ENCODE measurements around the gene B4GALNT4.
"Not testable (repeated sequence)": the region's sequence is repeated elsewhere in the genome, so short reads cannot be mapped to it uniquely, and the experiment has no call there.

The B4GALNT4 gene, protein sequence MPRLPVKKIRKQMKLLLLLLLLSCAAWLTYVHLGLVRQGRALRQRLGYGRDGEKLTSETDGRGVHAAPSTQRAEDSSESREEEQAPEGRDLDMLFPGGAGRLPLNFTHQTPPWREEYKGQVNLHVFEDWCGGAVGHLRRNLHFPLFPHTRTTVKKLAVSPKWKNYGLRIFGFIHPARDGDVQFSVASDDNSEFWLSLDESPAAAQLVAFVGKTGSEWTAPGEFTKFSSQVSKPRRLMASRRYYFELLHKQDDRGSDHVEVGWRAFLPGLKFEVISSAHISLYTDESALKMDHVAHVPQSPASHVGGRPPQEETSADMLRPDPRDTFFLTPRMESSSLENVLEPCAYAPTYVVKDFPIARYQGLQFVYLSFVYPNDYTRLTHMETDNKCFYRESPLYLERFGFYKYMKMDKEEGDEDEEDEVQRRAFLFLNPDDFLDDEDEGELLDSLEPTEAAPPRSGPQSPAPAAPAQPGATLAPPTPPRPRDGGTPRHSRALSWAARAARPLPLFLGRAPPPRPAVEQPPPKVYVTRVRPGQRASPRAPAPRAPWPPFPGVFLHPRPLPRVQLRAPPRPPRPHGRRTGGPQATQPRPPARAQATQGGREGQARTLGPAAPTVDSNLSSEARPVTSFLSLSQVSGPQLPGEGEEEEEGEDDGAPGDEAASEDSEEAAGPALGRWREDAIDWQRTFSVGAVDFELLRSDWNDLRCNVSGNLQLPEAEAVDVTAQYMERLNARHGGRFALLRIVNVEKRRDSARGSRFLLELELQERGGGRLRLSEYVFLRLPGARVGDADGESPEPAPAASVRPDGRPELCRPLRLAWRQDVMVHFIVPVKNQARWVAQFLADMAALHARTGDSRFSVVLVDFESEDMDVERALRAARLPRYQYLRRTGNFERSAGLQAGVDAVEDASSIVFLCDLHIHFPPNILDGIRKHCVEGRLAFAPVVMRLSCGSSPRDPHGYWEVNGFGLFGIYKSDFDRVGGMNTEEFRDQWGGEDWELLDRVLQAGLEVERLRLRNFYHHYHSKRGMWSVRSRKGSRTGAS

GRCh38 chr11:369336-370018 lies at the start of gene B4GALNT4:
B4GALNT4 (plus strand) TSS chr11:369499; CDS start chr11:369804, 305 bp downstream.
- DNase-seq (ENCODE audit: low read depth, low spot score): no peak

DNA sequence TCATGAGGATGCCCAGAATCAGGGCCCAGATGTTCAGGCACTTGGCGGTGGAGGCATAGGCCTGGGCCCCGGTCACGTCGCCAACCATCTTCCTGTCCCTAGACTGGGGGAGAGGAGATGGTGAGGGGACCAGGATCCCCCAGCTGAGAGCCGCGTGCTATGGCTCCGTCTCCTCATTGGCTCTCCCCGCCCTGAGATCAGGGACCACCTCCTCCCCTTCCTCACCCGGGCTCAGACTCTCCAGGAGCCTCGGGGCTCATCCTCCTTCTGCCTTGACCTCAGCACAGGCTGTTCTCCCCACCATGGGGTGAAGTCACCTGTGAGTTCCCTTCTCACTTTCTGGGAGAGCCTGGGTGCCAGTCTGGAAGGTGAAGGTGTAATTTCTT lies 49.4 kb upstream of the B4GALNT4 start:
- not testable (repeated sequence) for DNase-seq (ENCODE audit: low read depth, low spot score)

DNA sequence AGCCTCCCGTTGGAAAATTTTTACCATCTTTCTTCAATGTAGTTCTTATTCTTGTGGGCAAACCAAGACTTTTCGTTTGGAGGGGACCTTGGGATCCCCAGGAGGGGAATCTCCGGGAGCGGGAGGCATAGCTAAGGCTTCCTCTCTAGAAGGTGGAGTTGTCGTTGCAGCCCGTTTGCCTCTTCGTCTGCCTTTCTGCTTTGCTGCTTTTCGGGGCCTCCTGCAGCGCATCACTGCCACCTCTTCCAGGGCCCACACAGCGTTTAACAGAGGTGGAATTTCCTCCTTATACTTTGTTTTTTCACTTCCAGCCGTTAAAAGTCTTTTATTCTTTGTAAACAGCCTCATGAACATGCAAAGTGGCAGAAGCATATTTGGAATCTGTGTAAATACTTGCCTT lies 45.1 kb upstream of the B4GALNT4 start:
- no peak for DNase-seq (ENCODE audit: low read depth, low spot score)

GRCh38 chr11:324593-325517 lies 44.4 kb upstream of the B4GALNT4 start:
- DNase-seq (ENCODE audit: low read depth, low spot score): not testable (repeated sequence)

- DNase-seq (ENCODE audit: low read depth, low spot score): no peak
Observed at GRCh38 chr11:325796-326591, 43.3 kb upstream of the B4GALNT4 start.

DNA sequence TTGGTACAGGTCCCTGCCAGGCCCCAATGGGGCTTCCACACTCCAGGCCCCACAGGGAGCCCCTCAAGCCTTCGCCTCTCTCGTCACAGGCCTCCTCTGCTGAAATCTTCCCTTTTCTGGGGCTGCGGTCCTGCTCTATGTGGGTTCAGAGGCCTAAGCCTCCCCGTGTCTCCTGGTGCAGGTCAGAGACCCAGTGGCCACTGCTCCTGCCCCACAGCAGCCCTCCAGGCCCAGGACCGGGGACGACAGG lies 42.8 kb upstream of the B4GALNT4 start:
- no peak for DNase-seq (ENCODE audit: low read depth, low spot score)

GRCh38 chr11:326842-327580 lies 42.3 kb upstream of the B4GALNT4 start:
- DNase-seq (ENCODE audit: low read depth, low spot score): no peak

DNA sequence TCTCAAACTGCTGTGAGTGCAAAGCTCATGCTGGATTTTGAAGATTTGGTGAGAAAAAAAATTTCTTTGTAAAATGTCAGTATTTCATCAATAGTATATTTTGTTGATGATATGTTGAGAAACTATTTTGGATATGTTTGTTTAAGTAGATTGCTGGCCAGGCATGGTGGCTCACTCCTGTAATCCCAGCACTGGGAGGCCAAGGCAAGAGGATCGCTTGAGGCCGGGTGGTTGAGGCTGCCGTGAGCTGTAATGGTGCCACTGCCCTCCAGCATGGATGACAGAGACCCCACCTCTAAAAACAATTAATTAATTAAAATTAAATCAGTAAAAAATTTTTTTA lies 41.7 kb upstream of the B4GALNT4 start:
- no peak for DNase-seq (ENCODE audit: low read depth, low spot score)

DNA sequence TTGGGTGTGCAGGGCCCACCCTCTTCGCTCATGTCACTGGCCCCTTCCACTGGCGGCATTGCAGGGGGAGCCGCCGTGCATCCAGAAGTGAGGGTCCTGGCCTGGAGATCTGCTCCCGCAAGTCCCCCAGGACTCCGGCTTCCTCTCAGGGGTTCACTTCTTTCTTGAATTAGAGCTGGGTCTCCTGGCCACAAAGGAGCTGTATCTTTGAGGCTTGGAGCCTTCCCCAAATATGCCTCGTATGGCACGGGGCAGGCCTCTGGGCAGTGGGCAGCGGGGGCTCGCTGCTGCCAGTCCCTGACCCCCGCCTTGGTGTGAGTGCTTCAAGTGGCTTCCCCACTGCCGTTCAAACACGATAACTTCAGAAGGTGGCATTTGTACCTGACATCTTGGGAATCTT lies 41.3 kb upstream of the B4GALNT4 start:
- no peak for DNase-seq (ENCODE audit: low read depth, low spot score)

- not testable (repeated sequence) for DNase-seq (ENCODE audit: low read depth, low spot score)
Observed at GRCh38 chr11:328516-329100, 40.7 kb upstream of the B4GALNT4 start.

GRCh38 chr11:329886-330253 lies 39.4 kb upstream of the B4GALNT4 start:
- DNase-seq (ENCODE audit: low read depth, low spot score): no peak

- DNase-seq (ENCODE audit: low read depth, low spot score): no peak
Observed at GRCh38 chr11:330307-330693, 39.0 kb upstream of the B4GALNT4 start.

DNA sequence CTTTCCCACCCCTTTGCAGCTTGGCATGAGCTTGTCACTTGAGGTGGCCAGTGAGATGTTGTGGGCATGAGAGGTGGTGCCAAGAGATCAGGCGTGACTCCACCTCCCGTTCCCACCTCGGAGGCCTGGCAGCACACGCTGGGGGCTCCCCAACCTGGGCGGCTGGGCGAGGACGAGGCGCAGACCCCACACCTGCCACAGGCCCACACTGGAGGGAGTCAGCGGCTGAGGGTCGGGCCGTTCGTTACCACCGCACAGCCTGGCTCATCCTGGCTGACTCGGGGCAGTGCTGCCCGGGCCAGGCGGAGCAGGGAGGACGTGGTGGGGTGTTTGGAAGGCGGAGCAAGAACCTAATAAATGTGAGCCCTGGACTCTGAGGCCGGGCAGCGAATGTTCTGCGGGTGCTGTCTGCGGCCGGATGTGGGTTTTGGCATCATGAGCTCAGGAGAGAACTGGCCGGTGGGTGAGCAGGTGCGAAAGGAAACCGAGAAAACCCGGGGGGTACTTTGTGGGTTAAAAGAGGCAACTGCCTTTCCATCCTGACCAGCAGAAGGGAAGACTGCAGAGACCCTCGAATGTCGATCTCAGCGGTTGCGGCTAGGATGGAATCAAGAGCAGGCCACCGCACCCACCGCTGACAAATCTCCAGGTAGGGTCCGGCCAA lies 38.5 kb upstream of the B4GALNT4 start:
- no peak for DNase-seq (ENCODE audit: low read depth, low spot score)

DNA sequence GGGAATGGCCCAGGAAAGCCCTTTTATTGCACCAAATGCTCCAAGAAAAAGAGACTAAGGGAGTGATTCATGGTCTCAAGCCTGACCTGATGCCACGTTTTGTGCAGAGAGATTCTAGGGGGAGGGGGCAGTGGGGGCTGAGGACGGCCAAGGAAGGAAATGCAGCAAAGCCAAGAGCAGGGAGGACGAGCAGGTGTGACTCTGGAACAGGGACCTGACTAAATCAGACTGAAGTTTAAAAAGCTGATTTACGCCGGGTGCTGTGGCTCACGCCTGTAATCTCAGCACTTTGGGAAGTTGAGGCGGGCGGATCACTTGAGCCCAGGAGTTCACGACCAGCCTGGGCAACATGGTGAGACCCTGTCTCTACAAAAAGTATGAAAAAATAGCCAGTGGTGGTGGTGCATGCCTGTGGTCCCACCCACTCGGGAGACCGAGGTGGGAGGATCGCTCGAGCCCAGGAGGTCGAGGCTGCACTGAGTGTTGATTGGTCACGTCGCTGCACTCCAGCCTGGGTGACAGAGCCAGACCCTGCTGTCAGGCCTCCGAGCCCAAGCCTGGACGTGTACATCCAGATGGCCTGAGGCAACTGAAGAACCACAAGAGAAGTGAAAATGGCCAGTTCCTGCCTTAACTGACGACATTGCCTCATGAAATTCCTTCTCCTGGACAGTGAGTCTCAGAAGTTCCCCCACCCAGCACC lies 37.8 kb upstream of the B4GALNT4 start:
- DNase-seq (ENCODE audit: low read depth, low spot score): no peak

- no peak for DNase-seq (ENCODE audit: low read depth, low spot score)
Observed at GRCh38 chr11:332651-333480, 36.4 kb upstream of the B4GALNT4 start.

- DNase-seq (ENCODE audit: low read depth, low spot score): not testable (repeated sequence)
Observed at GRCh38 chr11:333616-334263, 35.6 kb upstream of the B4GALNT4 start.

Data from iPS DF 19.7 (cell line).